Mononuclear cell (primary cell): ENCODE results near the gene KRTAP10-11. TPM values are rescaled to one million over a fixed set of nuclear protein-coding genes. Genes with fewer than 3 reads are reported as not detected.
"Not testable (repeated sequence)": the region's sequence is repeated elsewhere in the genome, so short reads cannot be mapped to it uniquely, and the experiment has no call there.

Experiments
- H3K27me3 ChIP-seq: 2 replicates; pipeline ENCODE4 v1.6.0; 2011; ENCODE audit warnings: low read length, control low read depth; ENCODE audit not compliant: insufficient read depth
- H3K4me1 ChIP-seq: 2 replicates; pipeline ENCODE4 v1.5.1; 2011; ENCODE audit warnings: mild to moderate bottlenecking, low read length, control low read depth; ENCODE audit not compliant: insufficient read depth
- H3K4me3 ChIP-seq: 2 replicates; pipeline ENCODE4 v1.5.1; 2011; ENCODE audit warnings: mild to moderate bottlenecking, low read length, moderate library complexity
- H3K9me3 ChIP-seq: 2 replicates; pipeline ENCODE4 v1.5.1; 2011; ENCODE audit warnings: low read depth, mild to moderate bottlenecking, control low read depth, low read length
- total RNA-seq: library from RNA; depleted of rRNA; stranded (reverse); fragments of >200 nt; gene quantifications from one replicate; pipeline ENCODE4 v1.2.3, GENCODE V29; 2012

Gene KRTAP10-11
- not detected for total RNA-seq

- H3K4me3 ChIP-seq, H3K27me3 ChIP-seq, H3K4me1 ChIP-seq: not testable (repeated sequence)
- H3K9me3 ChIP-seq: peaks cover 14% of the 10 kb centered on the region
Observed at GRCh38 chr21:44646366-44647221, at the start of gene KRTAP10-11. Gene KRTAP10-11 (plus strand): TSS chr21:44646414. CDS start chr21:44646459, 45 bp downstream.

- H3K4me1 ChIP-seq: no peaks in the 10 kb centered on the region
- no peak overlapping the region for H3K4me3 ChIP-seq
- no peaks in the 10 kb centered on the region for H3K27me3 ChIP-seq
- no peaks in the 10 kb centered on the region for H3K9me3 ChIP-seq
Observed at GRCh38 chr21:44598061-44598460, 48.2 kb upstream of the KRTAP10-11 start.

GRCh38 chr21:44599264-44600029 is 46.8 kb upstream of the KRTAP10-11 start:
- Histone ChIP-seq H3K27me3 (no peaks in the 10 kb centered on the region), H3K9me3 (no peaks in the 10 kb centered on the region), H3K4me3 (no peak overlapping the region), H3K4me1 (no peaks in the 10 kb centered on the region)

- not testable (repeated sequence) for H3K9me3 ChIP-seq, H3K27me3 ChIP-seq, H3K4me3 ChIP-seq, H3K4me1 ChIP-seq
Observed at GRCh38 chr21:44600118-44600978, 45.9 kb upstream of the KRTAP10-11 start, which contains the start of gene KRTAP10-7. Gene KRTAP10-7 (plus strand): TSS chr21:44600597. CDS start chr21:44600622, 25 bp downstream.

- not testable (repeated sequence) for H3K27me3 ChIP-seq, H3K9me3 ChIP-seq, H3K4me1 ChIP-seq, H3K4me3 ChIP-seq
Observed at GRCh38 chr21:44601091-44601490, 45.1 kb upstream of the KRTAP10-11 start.

- H3K9me3 ChIP-seq: no peaks in the 10 kb centered on the region
- H3K4me1 ChIP-seq: no peaks in the 10 kb centered on the region
- H3K4me3 ChIP-seq: no peak overlapping the region
- peaks cover 11% of the 10 kb centered on the region for H3K27me3 ChIP-seq
Observed at GRCh38 chr21:44601596-44602462, 44.4 kb upstream of the KRTAP10-11 start.

- Histone ChIP-seq H3K4me1 (no peaks in the 10 kb centered on the region), H3K27me3 (peaks cover 11% of the 10 kb centered on the region), H3K4me3 (no peak overlapping the region), H3K9me3 (no peaks in the 10 kb centered on the region)
Observed at GRCh38 chr21:44602463-44602850, 43.8 kb upstream of the KRTAP10-11 start.

GRCh38 chr21:44603109-44603875 is 42.9 kb upstream of the KRTAP10-11 start:
- no peaks in the 10 kb centered on the region for H3K9me3 ChIP-seq
- peaks cover 11% of the 10 kb centered on the region for H3K27me3 ChIP-seq
- no peaks in the 10 kb centered on the region for H3K4me1 ChIP-seq
- H3K4me3 ChIP-seq: no peak overlapping the region

GRCh38 chr21:44603911-44604310 is 42.3 kb upstream of the KRTAP10-11 start:
- Histone ChIP-seq H3K27me3 (peaks cover 11% of the 10 kb centered on the region), H3K4me1 (no peaks in the 10 kb centered on the region), H3K4me3 (no peak overlapping the region), H3K9me3 (no peaks in the 10 kb centered on the region)

- Histone ChIP-seq H3K4me3 (no peak overlapping the region), H3K9me3 (no peaks in the 10 kb centered on the region), H3K27me3 (peaks cover 11% of the 10 kb centered on the region), H3K4me1 (no peaks in the 10 kb centered on the region)
Observed at GRCh38 chr21:44606495-44606894, 39.7 kb upstream of the KRTAP10-11 start.

GRCh38 chr21:44609193-44609592 is 37.0 kb upstream of the KRTAP10-11 start:
- peaks cover 11% of the 10 kb centered on the region for H3K27me3 ChIP-seq
- H3K9me3 ChIP-seq: no peaks in the 10 kb centered on the region
- no peaks in the 10 kb centered on the region for H3K4me1 ChIP-seq
- no peak overlapping the region for H3K4me3 ChIP-seq

GRCh38 chr21:44610157-44610843 is 35.9 kb upstream of the KRTAP10-11 start:
- H3K4me3 ChIP-seq, H3K9me3 ChIP-seq, H3K4me1 ChIP-seq: not testable (repeated sequence)
- peaks cover 11% of the 10 kb centered on the region for H3K27me3 ChIP-seq

GRCh38 chr21:44611551-44611950 is 34.7 kb upstream of the KRTAP10-11 start:
- Histone ChIP-seq H3K4me3 (no peak overlapping the region), H3K9me3 (no peaks in the 10 kb centered on the region), H3K4me1 (peaks cover 3% of the 10 kb centered on the region), H3K27me3 (peaks cover 2% of the 10 kb centered on the region)
